Smooth muscle cell of the brain vasculature (primary cell): Measurements from ENCODE around the gene NUBP1.
"Not testable (repeated sequence)": the region's sequence is repeated elsewhere in the genome, so short reads cannot be mapped to it uniquely, and the experiment has no call there.

Experiments
- DNase-seq: peaks from one replicate; pipeline ENCODE4 v3.0.0-alpha.2; 2012; ENCODE audit warnings: low read depth, low spot score

NUBP1 gene

GRCh38 chr16:10751291-10751697 is 7.7 kb downstream of the NUBP1 start:
- no peak for DNase-seq

DNA sequence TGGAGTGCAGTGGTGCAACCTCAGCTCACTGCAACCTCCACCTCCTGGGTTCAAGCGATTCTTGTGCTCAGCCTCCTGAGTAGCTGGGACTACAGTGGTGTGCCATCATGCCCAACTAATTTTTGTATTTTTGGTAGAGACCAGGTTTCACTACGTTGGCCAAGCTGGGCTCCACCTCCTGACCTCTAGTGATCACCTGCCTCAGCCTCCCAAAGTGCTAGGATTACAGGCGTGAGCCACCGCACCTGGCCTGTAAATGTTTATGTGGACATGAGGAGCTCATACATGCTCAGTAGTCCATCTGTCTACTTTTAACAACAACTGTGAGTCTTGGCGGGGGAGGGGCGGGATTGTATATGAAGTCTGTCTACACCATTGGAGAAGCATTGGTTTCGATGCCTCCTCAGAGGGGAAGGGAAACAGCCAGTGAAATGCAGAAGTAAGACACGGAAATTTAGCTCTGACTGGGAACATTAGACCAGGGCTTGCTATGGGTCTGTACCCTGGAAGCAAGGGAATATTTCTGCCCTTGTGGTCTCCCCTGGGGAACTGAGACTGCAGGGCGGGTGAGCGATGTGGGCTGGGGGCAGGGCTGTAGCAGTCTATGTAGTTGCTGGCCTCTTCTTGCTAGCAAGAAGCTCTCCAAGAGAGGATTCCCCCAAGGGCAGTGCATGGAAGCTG is 9.3 kb downstream of the NUBP1 start:
- no peak for DNase-seq

- DNase-seq: no peak
These were observed 10.0 kb downstream of the NUBP1 start for GRCh38 chr16:10753670-10754069.

DNA sequence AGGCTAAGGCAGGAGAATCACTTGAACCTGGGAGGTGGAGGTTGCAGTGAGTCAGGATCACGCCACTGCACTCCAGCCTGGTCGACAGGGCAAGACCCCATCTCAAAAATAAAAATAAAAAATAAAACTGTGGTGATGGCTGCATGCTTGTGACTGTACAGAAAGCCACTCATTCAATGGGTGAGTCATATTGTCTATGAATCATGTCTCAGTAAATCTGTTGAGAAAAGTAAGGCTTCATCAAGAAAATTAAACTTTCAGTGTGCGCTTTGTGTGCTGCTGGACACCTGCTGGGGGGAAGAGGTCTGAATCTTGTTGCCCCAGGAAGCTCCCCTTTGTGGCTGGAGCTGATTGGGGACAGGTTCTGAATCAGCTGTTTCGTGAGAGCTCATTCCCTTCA is 11.3 kb downstream of the NUBP1 start:
- no peak for DNase-seq

DNA sequence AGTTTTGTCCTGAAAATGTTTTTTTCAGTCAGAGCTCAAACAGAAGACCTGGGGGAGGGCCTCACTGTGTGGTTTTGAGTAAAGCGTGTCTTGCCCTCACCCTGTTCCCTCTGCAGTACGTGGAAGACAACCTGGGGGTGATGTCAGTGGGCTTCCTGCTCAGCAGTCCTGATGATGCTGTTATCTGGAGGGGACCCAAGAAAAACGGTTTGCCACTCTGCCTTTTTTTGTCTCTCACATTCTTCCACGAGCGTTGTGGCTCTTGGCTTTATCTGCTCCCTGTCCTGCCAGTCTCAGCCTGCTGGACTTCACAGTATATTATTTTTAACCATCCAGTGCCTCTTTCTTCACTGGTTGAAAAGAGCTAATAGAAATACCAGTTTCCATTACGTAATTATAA is 12.9 kb downstream of the NUBP1 start:
- no peak for DNase-seq

- no peak for DNase-seq
These were observed 17.2 kb downstream of the NUBP1 start for GRCh38 chr16:10760858-10761257.

DNA sequence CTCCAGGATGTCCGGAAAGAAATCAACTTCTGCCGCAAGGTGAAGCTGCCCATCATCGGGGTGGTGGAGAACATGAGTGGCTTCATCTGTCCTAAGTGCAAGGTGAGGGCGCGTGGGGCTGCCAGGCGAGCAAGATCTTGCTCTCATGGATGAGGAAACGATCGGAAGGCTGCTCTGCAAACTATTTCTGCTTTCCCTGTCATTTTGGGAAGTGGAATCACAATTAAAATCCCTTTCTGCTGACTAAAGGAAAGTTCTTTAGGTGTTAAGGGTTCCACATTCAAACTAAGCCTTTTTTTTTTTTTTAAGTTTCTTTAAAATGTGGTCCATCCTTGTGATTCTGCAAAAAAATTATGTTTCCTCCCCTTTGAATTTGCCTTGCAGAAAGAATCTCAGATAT is 17.7 kb downstream of the NUBP1 start:
- no peak for DNase-seq

GRCh38 chr16:10762336-10763016 is 18.8 kb downstream of the NUBP1 start:
- no peak for DNase-seq

- no peak for DNase-seq
These were observed 19.8 kb downstream of the NUBP1 start for GRCh38 chr16:10763456-10763855.

DNA sequence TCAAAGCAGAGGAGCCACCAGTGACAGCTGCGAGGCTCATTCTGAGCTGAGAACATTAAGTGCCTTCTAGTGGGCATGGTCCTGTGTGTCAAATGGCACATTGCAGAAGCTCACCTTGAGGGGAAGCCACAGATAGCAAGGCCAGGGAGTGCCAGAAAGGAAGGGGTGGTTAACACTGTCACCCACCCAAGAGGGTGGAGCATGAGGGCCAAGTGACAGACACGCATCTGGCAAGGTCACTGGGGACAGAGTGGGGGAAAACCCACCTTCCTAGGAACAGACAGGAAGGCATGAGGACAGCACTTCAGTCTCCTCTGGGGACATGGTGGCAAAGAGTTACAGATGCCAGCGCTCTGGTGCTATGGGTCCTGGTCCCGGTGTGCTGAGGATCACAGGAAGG is 22.1 kb downstream of the NUBP1 start:
- no peak for DNase-seq

- DNase-seq: no peak
These were observed 23.5 kb downstream of the NUBP1 start for GRCh38 chr16:10767127-10767526.

- DNase-seq: no peak
These were observed 25.7 kb downstream of the NUBP1 start for GRCh38 chr16:10769381-10769780.

DNA sequence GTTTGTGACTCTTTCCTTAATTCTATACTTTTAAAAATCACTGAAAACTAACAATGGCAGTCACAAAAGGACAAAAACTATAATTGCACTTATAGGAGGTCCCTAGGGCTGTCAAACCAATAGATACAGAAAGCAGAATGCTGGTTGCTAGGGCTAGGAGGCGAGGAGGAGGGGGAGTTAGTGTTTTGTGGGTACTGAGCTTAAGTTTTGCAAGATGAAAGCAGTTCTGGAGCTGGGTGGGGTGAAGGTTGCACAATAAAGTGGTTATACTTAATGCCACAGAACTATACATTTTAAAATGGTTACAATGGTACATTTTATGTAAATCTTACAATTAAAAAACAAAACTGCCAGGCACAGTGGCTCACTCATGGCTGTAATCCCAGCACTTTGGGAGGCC is 27.3 kb downstream of the NUBP1 start:
- no peak for DNase-seq

DNA sequence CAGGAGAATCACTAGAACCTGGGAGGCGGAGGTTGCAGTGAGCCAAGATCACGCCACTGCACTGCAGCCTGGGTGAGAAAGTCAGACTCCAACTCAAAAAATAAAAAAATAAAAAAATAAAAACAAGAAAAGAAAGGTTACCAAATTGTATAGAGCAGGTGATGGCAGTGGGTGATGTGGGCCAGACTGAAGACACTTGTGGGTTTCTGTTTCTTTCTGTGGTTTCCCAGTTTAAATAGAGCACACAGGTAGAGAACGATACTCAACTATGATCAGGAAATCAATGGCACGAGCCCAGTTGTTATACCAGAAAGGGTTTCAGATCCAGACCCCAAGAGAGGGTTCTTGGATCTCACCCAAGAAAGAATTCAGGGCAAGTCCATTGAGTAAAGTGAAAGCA is 32.6 kb downstream of the NUBP1 start:
- no peak for DNase-seq

DNA sequence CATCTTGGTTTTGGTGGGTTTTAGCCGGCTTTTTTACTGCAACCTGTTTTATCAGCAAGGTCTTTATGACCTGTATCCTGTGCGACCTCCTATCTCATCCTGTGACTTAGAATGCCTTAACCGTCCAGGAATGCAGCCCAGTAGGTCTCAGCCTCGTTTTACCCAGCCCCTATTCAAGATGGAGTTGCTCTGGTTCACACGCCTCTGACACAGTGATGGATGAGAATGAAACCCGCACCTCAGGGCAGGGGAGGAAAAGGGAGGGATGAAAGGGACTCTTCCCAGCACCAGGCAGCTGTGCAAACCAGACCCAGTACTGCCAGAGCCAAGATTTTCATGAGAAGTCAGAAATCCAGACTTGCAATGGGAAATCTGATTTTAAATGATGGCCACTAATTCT is 33.3 kb downstream of the NUBP1 start:
- not testable (repeated sequence) for DNase-seq

- no peak for DNase-seq
These were observed 33.7 kb downstream of the NUBP1 start for GRCh38 chr16:10777356-10777755.

DNA sequence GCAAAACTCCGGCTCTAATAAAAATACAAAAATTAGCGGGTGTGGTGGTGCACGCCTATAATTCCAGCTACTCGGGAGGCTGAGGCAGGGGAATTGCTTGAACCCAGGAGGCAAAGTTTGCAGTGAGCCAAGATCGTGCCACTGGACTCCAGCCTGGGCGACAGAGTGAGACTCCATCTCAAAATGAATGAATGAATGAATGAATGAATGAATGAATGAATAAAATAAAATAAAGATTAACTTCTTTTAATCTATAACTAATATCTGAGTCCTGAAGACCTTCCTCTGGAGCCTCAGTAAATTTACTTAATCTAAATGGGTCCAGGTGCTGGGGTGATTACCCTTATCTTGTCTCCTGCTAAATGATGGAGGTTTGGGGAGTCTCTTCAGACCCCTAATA is 36.3 kb downstream of the NUBP1 start:
- not testable (repeated sequence) for DNase-seq

DNA sequence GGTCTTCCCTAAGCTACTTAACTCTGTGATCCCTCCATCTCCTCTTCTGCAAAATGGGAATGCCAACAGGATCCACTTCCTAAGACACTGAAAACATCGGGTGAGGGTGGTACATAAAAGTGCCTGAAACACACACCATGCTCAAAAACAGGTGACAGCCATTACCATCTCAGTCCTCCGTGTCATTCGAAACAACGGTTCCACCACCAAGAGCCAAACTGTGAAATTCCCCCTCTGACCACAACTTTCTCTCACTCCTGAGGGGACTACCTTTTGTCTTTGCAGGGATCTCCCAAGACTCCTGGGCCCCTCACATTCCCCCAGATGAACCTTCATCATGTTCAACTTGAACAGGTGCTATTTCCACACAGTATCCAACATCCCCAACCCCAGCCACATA is 37.0 kb downstream of the NUBP1 start:
- no peak for DNase-seq

DNA sequence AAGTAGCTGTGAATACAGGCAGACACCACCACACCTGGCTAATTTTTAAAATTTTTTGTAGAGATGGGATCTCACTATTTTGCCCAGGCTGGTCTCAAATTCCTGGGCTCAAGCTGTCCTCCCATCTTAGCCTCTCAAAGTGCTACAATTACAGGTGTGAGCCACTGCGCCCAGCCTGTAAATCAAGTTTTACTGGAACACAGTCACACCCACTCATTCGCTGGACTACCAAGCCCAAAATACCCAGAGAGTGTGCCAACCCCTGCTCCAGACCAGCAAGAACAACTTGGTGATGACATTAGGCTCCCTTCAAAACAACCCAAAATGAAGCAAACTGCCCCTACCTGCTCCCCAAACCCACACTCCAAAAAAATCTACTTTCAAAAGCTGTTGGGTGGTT is 39.0 kb downstream of the NUBP1 start:
- no peak for DNase-seq

GRCh38 chr16:10787304-10787703 is 43.7 kb downstream of the NUBP1 start:
- DNase-seq: no peak

GRCh38 chr16:10788630-10789029 is 45.0 kb downstream of the NUBP1 start:
- DNase-seq: not testable (repeated sequence)

DNA sequence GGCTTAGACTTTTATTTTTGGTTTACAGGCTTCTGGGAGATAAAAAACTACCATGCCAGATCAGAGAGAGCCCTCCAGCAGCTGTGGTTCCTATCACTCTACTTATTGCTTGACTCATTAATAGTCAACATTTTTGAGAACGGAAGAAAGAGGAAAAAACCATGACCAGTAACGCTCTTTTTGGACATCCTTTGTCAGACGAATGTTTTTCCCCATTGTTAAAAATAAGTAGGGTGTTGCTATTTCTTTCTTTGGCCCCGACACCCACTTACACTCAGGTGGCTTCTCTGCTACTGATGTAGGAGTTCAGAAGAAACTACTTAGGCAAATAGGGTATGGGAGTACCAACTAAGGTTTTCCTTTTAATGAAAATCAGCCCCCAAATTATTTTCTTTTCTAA is 47.4 kb downstream of the NUBP1 start:
- no peak for DNase-seq

DNA sequence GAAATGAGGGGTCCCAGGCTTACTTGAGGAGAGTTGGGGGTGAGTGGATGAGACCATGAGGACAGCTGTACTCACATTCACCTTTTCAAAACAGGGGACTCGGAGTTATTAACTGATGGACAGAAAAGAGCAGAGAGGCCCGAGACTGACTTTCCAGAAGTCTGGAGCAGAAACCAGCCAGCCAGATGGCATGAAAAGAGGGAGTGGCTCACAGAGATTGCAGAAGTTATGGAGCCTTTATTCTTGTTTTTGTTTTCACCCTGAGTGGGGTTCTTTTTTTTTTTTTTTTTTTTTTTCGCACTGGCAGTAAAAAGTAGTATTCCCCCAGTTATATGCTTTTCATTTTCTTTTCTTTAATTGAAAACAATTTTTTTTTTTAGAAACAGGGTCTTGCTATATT is 56.1 kb downstream of the NUBP1 start:
- no peak for DNase-seq

DNA sequence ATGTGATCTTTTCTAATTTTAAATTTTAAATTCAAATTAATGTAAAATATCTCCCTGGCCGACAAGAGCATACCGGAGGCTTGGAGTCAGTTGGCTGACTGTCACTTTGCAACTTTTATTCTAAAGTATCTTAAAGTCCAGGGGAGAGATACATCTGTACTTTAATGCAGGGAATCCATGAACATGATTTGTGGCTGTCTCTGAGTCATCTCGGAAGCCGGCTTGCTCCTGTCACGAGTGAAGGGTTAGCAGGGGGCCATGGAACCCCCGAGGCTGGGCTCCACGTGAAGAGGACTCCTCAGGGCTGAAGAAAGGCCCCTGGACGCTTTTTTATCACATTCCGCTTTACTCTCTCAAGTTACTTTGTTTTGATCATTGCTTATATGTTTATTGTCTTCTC is 61.7 kb downstream of the NUBP1 start:
- no peak for DNase-seq
